K562 (cell line): ENCODE measurements around the gene C11orf86. TPM values are rescaled to one million over a fixed set of nuclear protein-coding genes. Genes with fewer than 3 reads are reported as not detected.

ENCODE experiments used
- ESRRB ChIP-seq: fragments of 250-450 bp; sonication (Bioruptor Pico); IDR thresholded peaks from 2 replicates; pipeline ENCODE4 v1.5.0; 2020; ENCODE audit warnings: mild to moderate bottlenecking, moderate library complexity, borderline replicate concordance
- FIP1L1 ChIP-seq: fragments of 200-400 bp; formaldehyde crosslinking; IDR thresholded peaks from 2 replicates; pipeline ENCODE4 v1.6.1; 2018; ENCODE audit warnings: mild to moderate bottlenecking, low read depth, low read length; ENCODE audit not compliant: poor library complexity, severe bottlenecking
- GTF2F1 ChIP-seq: IDR thresholded peaks from 2 replicates; pipeline ENCODE4 v1.6.1; 2011; ENCODE audit warnings: low read depth, low read length, improper control_type of control experiment
- HDAC2 ChIP-seq: fragments of 450-650 bp; IDR thresholded peaks from 2 replicates; pipeline ENCODE4 v1.6.1; 2016; ENCODE audit warnings: mild to moderate bottlenecking
- HMGN3 ChIP-seq: IDR thresholded peaks from 2 replicates; pipeline ENCODE4 v1.6.1; 2011; ENCODE audit warnings: borderline replicate concordance, low read depth, mild to moderate bottlenecking, mixed read lengths, low read length; ENCODE audit not compliant: insufficient read length; ENCODE audit errors: extremely low read depth
- HNRNPL ChIP-seq: fragments of 200-400 bp; formaldehyde crosslinking; IDR thresholded peaks from 2 replicates; pipeline ENCODE4 v1.6.1; 2017; ENCODE audit warnings: low read depth, mild to moderate bottlenecking, low read length
- IRF2 ChIP-seq: sonication (generic); formaldehyde crosslinking; IDR thresholded peaks from 2 replicates; pipeline ENCODE4 v1.8.1; 2022; ENCODE audit warnings: mild to moderate bottlenecking, missing genetic modification reagents
- KLF13 ChIP-seq: fragments of 450-650 bp; IDR thresholded peaks from 2 replicates; pipeline ENCODE4 v1.6.1; 2016; ENCODE audit warnings: missing genetic modification characterization, low read depth, mild to moderate bottlenecking, missing compliant biosample characterization, moderate library complexity, borderline replicate concordance
- LARP7 ChIP-seq: fragments of 450-650 bp; IDR thresholded peaks from 2 replicates; pipeline ENCODE4 v1.6.1; 2016
- MEF2A ChIP-seq: IDR thresholded peaks from 2 replicates; pipeline ENCODE4 v1.6.1; 2011; ENCODE audit warnings: low read depth, mild to moderate bottlenecking, low read length, moderate library complexity; ENCODE audit not compliant: control insufficient read depth
- RUNX1 ChIP-seq: sonication (generic); IDR thresholded peaks from 2 replicates; pipeline ENCODE4 v1.6.1; 2016; ENCODE audit warnings: antibody characterized with exemption, low read depth
- SNRNP70 ChIP-seq: fragments of 200-400 bp; formaldehyde crosslinking; optimal IDR thresholded peaks from 2 replicates; pipeline ENCODE3; 2017; ENCODE audit warnings: low read depth, low read length
- STAT5B ChIP-seq: fragments of 250-450 bp; sonication (Bioruptor Pico); IDR thresholded peaks from 2 replicates; pipeline ENCODE4 v1.8.0; 2021; ENCODE audit warnings: mild to moderate bottlenecking, inconsistent platforms
- ZNF3 ChIP-seq: fragments of 250-450 bp; sonication (Bioruptor Pico); IDR thresholded peaks from 2 replicates; pipeline ENCODE4 v1.5.0; 2021; ENCODE audit warnings: mild to moderate bottlenecking, moderate library complexity
- ZNF778 ChIP-seq: fragments of 450-650 bp; formaldehyde crosslinking; IDR thresholded peaks from 2 replicates; pipeline ENCODE4 v1.4.0; 2020; ENCODE audit warnings: mild to moderate bottlenecking, moderate library complexity
- ZNF780A ChIP-seq: fragments of 250-450 bp; sonication (Bioruptor Pico); IDR thresholded peaks from 2 replicates; pipeline ENCODE4 v1.5.0; 2021; ENCODE audit warnings: mild to moderate bottlenecking
- polyA plus RNA-seq, 8 experiments: library from polyadenylated mRNA; depleted of rRNA in 4 of 8; stranded (reverse) in 5 of 8; unstranded in 3 of 8; fragments of >200 nt; fragmentation: Nextera tagmentation in 2 of 8; fragmentation: Illumina TruSeq in 1 of 8; extraction: Ambion mirVana in 2 of 8; extraction: Trizol in 1 of 8; gene quantifications; 2 replicates each; pipeline versions ENCODE4 v1.2.1 to v1.2.3, GENCODE V29; 2011 to 2014; ENCODE audit warnings: inconsistent platforms in 1 of 8, missing spikeins in 1 of 8
- total RNA-seq, 7 experiments: library from RNA; depleted of rRNA in 6 of 7; stranded (reverse); fragments of >200 nt in 6 of 7; fragmentation: Illumina TruSeq in 2 of 7; extraction: Trizol in 2 of 7; gene quantifications; 2 replicates each; pipeline versions ENCODE4 v1.2.1 to v1.2.3, GENCODE V29; 2011 to 2021; ENCODE audit warnings: low replicate concordance in 1 of 7
- TF ChIP-seq, protein P1 (sequence below), 2 experiments: fragments of 450-650 bp; formaldehyde crosslinking in 1 of 2; IDR thresholded peaks; 2 replicates each; pipeline versions ENCODE4 v1.4.0 to v1.6.1; 2014 to 2020; ENCODE audit warnings: mild to moderate bottlenecking in 2 of 2, borderline replicate concordance in 1 of 2, low read depth in 1 of 2
- TF ChIP-seq, protein P2 (sequence below): sonication (generic); formaldehyde crosslinking; IDR thresholded peaks from 2 replicates; pipeline ENCODE4 v1.8.1; 2022; ENCODE audit warnings: missing genetic modification reagents
- TF ChIP-seq, protein P3 (sequence below): sonication (generic); formaldehyde crosslinking; IDR thresholded peaks from 2 replicates; pipeline ENCODE4 v1.8.1; 2023; ENCODE audit warnings: mild to moderate bottlenecking, missing genetic modification reagents

Gene C11orf86
- total and polyA plus RNA-seq, 9 of the 15 experiments (the other 6 are each of a cell fraction or from before 2014, with no cell fraction given) = not detected

DNA sequence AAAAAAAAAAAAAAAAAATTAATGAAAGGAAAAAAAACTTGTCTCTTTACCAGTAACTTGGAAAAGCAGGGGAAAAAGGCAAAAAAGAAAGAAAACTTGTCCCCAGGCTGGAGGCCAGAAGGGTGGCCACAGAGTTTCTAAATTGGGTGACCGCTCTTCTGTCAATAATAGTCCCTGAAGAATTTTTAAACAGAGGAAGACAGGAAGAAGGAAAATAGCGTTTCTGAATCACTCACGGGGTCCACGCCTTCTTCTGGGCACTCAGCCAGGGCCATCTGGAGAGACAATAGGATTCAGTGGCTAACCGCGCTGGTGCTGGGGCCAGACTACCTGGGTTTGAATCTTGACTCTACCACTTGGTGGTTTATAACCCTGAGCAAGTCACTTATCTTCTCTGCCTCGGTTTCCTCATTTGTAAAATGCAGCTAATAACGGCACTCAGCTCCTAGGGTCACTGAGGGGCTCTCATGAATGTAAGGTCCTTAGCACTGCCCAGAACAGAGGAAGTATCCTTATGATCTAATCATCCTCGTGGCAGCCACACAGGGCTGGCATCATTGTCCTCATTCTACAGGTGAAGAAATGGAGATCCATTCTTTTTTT is 7.0 kb downstream of the C11orf86 start (continued):
- TF ChIP-seq, protein P1, sequence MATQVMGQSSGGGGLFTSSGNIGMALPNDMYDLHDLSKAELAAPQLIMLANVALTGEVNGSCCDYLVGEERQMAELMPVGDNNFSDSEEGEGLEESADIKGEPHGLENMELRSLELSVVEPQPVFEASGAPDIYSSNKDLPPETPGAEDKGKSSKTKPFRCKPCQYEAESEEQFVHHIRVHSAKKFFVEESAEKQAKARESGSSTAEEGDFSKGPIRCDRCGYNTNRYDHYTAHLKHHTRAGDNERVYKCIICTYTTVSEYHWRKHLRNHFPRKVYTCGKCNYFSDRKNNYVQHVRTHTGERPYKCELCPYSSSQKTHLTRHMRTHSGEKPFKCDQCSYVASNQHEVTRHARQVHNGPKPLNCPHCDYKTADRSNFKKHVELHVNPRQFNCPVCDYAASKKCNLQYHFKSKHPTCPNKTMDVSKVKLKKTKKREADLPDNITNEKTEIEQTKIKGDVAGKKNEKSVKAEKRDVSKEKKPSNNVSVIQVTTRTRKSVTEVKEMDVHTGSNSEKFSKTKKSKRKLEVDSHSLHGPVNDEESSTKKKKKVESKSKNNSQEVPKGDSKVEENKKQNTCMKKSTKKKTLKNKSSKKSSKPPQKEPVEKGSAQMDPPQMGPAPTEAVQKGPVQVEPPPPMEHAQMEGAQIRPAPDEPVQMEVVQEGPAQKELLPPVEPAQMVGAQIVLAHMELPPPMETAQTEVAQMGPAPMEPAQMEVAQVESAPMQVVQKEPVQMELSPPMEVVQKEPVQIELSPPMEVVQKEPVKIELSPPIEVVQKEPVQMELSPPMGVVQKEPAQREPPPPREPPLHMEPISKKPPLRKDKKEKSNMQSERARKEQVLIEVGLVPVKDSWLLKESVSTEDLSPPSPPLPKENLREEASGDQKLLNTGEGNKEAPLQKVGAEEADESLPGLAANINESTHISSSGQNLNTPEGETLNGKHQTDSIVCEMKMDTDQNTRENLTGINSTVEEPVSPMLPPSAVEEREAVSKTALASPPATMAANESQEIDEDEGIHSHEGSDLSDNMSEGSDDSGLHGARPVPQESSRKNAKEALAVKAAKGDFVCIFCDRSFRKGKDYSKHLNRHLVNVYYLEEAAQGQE (IDR thresholded peaks at IDR 0.05; ENCODE audit: borderline replicate concordance) = 0 out of 2 replicates have a peak, but pooled peaks have one; percentile 5
- TF ChIP-seq, protein P1 (CRISPR knock-in tag; IDR thresholded peaks at IDR 0.05; ENCODE audit: low read depth) = no peak
- TF ChIP-seq ZNF3 (CRISPR knock-in tag) (no peak), FIP1L1 (no peak), LARP7 (no peak), IRF2 (CRISPR knock-in tag) (no peak), HDAC2 (no peak), SNRNP70 (no peak), HNRNPL (no peak), GTF2F1 (no peak), MEF2A (no peak), STAT5B (no peak), ZNF780A (CRISPR knock-in tag) (no peak), KLF13 (tag) (no peak), HMGN3 (no peak), ESRRB (CRISPR knock-in tag) (no peak), RUNX1 (no peak), ZNF778 (CRISPR knock-in tag) (no peak)
- TF ChIP-seq, protein P2, sequence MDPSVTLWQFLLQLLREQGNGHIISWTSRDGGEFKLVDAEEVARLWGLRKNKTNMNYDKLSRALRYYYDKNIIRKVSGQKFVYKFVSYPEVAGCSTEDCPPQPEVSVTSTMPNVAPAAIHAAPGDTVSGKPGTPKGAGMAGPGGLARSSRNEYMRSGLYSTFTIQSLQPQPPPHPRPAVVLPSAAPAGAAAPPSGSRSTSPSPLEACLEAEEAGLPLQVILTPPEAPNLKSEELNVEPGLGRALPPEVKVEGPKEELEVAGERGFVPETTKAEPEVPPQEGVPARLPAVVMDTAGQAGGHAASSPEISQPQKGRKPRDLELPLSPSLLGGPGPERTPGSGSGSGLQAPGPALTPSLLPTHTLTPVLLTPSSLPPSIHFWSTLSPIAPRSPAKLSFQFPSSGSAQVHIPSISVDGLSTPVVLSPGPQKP (CRISPR knock-in tag) = no peak
- TF ChIP-seq, protein P3, sequence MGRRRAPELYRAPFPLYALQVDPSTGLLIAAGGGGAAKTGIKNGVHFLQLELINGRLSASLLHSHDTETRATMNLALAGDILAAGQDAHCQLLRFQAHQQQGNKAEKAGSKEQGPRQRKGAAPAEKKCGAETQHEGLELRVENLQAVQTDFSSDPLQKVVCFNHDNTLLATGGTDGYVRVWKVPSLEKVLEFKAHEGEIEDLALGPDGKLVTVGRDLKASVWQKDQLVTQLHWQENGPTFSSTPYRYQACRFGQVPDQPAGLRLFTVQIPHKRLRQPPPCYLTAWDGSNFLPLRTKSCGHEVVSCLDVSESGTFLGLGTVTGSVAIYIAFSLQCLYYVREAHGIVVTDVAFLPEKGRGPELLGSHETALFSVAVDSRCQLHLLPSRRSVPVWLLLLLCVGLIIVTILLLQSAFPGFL (CRISPR knock-in tag) = no peak
